Measurements from ENCODE around the gene NUP42.

NUP42 gene

DNA sequence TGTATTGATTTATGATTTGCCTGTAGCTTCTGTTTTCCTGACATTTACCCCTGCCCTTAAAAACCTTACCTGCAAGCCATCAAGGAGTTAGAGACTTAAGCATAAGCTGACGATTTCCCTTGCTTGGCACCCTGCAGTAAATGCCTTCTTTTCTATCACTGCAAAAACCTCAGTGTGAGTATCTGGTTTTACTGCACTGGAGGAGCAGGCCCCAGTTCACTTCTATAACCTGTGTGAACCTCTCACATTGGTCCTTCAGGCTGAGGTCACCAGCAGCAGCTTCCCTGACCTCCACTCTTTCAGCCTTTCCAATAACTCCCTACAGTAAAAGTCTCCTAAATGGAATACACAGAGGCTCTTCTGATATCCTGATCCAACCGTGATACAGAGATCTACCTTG lies 30.5 kb downstream of the NUP42 start:
- H3K9me3 ChIP-seq (ENCODE audit: severe bottlenecking): no peaks in the 10 kb centered on the region
- no peak for DNase-seq
- H3K27me3 ChIP-seq (ENCODE audit: insufficient read depth, low read depth, severe bottlenecking): no peaks in the 10 kb centered on the region
- H3K4me3 ChIP-seq (ENCODE audit: low read depth, low read length): no peak overlapping the region
- no peaks in the 10 kb centered on the region for H3K36me3 ChIP-seq
- TF ChIP-seq, protein P1, sequence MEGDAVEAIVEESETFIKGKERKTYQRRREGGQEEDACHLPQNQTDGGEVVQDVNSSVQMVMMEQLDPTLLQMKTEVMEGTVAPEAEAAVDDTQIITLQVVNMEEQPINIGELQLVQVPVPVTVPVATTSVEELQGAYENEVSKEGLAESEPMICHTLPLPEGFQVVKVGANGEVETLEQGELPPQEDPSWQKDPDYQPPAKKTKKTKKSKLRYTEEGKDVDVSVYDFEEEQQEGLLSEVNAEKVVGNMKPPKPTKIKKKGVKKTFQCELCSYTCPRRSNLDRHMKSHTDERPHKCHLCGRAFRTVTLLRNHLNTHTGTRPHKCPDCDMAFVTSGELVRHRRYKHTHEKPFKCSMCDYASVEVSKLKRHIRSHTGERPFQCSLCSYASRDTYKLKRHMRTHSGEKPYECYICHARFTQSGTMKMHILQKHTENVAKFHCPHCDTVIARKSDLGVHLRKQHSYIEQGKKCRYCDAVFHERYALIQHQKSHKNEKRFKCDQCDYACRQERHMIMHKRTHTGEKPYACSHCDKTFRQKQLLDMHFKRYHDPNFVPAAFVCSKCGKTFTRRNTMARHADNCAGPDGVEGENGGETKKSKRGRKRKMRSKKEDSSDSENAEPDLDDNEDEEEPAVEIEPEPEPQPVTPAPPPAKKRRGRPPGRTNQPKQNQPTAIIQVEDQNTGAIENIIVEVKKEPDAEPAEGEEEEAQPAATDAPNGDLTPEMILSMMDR (IDR thresholded peaks at IDR 0.05; ENCODE audit: low read depth, low read length): no peak
- H3K27ac ChIP-seq: no peak overlapping the region

DNA sequence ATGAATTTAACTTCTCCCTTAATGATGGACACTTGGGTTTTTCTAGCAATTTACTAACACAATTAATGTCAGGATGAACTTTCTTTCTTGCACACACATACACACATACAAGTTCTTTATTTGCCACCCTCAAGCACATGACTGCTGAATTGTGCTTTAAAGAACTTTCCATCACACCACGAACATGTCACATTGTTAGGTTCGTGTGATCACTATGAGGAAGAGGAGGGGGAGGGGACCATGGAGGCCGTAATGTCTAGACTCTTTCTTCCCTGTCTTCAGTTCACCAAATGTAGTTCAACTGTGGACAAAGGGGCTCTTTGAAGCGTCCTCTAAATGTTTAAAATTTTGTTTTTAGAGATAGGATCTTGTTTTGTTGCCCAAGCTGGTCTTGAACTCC lies 31.0 kb downstream of the NUP42 start:
- DNase-seq: no peak
- Histone ChIP-seq H3K27ac (no peak overlapping the region), H3K27me3 (ENCODE audit: insufficient read depth, low read depth, severe bottlenecking) (no peaks in the 10 kb centered on the region), H3K9me3 (ENCODE audit: severe bottlenecking) (no peaks in the 10 kb centered on the region), H3K4me3 (ENCODE audit: low read depth, low read length) (no peak overlapping the region), H3K36me3 (no peaks in the 10 kb centered on the region)
- TF ChIP-seq, protein P1 (IDR thresholded peaks at IDR 0.05; ENCODE audit: low read depth, low read length): no peak

DNA sequence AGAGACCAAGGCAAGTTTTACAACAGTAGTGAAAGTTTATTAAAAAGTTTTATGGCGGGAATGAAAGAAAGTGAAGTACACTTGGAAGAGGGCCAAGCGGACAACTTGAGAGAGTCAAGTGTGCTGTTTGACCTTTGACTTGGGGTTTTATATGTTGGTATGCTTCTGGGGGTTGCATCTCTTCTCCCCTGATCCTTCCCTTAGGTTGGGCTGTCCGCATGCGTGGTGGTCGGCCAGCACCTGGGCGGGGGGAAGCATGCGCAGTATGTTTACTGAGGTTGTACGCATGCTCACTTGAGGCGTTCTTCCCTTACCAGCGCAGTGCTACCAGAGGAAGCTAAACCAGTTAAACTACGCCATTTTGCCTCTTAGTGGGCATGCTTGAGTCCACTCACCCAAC lies 31.9 kb downstream of the NUP42 start:
- Histone ChIP-seq H3K36me3 (no peaks in the 10 kb centered on the region), H3K27me3 (ENCODE audit: insufficient read depth, low read depth, severe bottlenecking) (no peaks in the 10 kb centered on the region), H3K9me3 (ENCODE audit: severe bottlenecking) (no peaks in the 10 kb centered on the region), H3K27ac (no peak overlapping the region), H3K4me3 (ENCODE audit: low read depth, low read length) (no peak overlapping the region)
- no peak for DNase-seq
- TF ChIP-seq, protein P1 (IDR thresholded peaks at IDR 0.05; ENCODE audit: low read depth, low read length): no peak

DNA sequence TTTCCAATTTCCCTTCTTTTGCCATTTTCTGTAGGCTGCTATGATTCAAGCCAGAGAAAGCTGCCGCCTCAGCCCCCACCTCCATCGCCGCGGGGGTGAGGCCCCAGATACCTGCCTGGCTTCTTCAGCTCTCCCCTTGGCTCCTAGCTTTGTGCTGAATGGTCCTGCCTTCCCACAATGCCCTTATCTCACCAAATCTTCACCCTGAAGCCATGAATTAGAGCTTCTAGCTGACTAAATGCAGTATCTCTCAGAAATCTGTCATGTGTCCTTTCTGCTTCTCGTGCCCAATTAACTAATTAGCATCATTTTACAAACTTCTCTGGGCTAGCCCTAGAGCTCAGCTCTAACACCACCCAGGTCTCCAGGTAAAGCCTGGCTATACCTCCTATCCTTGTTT lies 32.6 kb downstream of the NUP42 start:
- H3K27me3 ChIP-seq (ENCODE audit: insufficient read depth, low read depth, severe bottlenecking): no peaks in the 10 kb centered on the region
- DNase-seq: no peak

DNA sequence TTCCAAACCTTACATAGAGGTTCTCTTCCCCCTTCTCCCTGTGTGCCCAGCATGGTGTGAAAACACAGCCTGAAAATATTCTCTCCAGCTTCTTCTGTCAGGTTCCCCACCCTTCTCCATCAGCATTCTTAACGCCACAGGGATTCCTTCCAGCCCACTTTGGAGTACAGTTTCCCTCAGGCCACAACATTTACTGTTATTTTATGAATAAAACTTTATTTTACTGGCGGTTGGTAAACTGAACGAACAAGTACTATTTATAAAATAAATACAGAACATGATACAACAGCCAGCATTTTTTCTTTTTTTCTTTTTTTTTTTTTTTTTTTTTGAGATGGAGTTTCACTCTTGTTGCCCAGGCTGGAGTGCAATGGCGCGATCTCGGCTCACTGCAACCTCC lies 33.1 kb downstream of the NUP42 start:
- TF ChIP-seq, protein P1 (IDR thresholded peaks at IDR 0.05; ENCODE audit: low read depth, low read length): no peak
- Histone ChIP-seq H3K27me3 (ENCODE audit: insufficient read depth, low read depth, severe bottlenecking) (no peaks in the 10 kb centered on the region), H3K9me3 (ENCODE audit: severe bottlenecking) (no peaks in the 10 kb centered on the region), H3K27ac (no peak overlapping the region), H3K36me3 (no peaks in the 10 kb centered on the region), H3K4me3 (ENCODE audit: low read depth, low read length) (no peak overlapping the region)
- no peak for DNase-seq

More for the DNA sequence above, 32.6 kb downstream of the NUP42 start:
- Histone ChIP-seq H3K4me3 (ENCODE audit: low read depth, low read length) (no peak overlapping the region), H3K36me3 (no peaks in the 10 kb centered on the region), H3K27ac (no peak overlapping the region), H3K9me3 (ENCODE audit: severe bottlenecking) (no peaks in the 10 kb centered on the region)
- TF ChIP-seq, protein P1 (IDR thresholded peaks at IDR 0.05; ENCODE audit: low read depth, low read length): no peak

DNA sequence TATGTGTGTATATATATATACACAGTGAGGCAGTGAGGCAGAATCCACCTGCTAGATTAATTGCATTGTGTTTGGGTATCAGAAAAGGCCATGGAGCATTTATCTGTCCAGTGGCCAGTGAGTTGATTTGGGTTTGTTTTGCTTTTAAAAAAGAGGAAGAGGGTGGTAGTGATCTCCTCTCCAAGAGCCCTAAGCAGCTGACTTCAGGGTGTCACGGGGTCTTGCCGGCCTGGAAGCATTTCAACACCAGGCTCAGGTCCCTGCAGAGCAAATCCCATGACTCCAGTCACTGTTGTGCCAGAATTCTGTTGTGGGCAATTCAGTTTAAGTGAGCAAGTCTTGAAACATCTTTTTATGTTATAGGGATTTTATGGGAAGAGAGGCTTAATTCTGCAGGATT lies 34.2 kb downstream of the NUP42 start:
- TF ChIP-seq, protein P1 (IDR thresholded peaks at IDR 0.05; ENCODE audit: low read depth, low read length): no peak
- no peak for DNase-seq
- H3K27ac ChIP-seq: no peak overlapping the region
- no peak overlapping the region for H3K4me3 ChIP-seq (ENCODE audit: low read depth, low read length)
- H3K36me3 ChIP-seq: no peaks in the 10 kb centered on the region
- no peaks in the 10 kb centered on the region for H3K27me3 ChIP-seq (ENCODE audit: insufficient read depth, low read depth, severe bottlenecking)
- no peaks in the 10 kb centered on the region for H3K9me3 ChIP-seq (ENCODE audit: severe bottlenecking)
